ENCODE results near the gene TET2.

Gene TET2

DNA sequence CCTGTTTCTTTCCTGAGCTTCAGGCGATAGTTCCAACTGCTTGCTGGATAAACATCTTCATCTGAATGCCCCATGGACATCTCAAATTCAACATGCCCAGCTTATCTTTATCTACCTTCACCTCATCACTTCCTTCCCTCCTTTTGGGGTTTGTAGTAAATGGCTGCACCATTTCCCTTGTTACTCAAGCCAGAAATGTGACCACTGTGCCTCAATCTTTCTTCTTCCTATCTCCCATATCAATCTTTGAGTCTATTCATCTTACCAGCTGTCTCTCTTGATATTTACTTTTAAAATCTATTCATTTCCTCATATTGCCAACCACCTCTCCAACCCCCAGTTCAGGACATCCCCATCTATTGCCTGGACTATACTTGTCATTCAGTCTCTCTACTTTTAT lies 171.8 kb downstream of the TET2 start:
- no peak overlapping the region for H3K4me3 ChIP-seq (ENCODE audit: low read depth, low read length)
- no peak for DNase-seq (ENCODE audit: low read depth)
- TF ChIP-seq CTCF (conservative IDR thresholded peaks at IDR 0.05; ENCODE audit: low read depth, low read length), result no peak

DNA sequence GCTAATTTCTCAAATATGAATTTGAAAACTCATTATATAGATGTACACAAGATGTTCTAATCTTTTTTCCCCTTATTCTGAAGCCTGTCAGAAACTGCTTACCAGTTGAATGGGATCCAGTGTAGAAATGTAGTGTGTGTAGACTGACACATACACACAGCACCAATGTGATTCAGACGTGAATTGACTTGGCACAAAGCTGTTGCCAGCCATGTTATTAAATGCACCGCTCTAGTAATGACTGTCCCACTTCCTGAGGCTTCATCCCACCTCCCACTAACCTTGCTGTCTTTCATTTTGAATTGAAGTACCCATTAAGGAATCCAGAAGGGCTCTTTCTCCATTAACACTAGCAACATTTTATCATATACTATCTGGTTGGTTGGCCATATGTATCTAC lies 180.5 kb downstream of the TET2 start:
- no peak for TF ChIP-seq CTCF (conservative IDR thresholded peaks at IDR 0.05; ENCODE audit: low read depth, low read length)
- H3K4me3 ChIP-seq (ENCODE audit: low read depth, low read length), result no peak overlapping the region
- no peak for DNase-seq (ENCODE audit: low read depth)

DNA sequence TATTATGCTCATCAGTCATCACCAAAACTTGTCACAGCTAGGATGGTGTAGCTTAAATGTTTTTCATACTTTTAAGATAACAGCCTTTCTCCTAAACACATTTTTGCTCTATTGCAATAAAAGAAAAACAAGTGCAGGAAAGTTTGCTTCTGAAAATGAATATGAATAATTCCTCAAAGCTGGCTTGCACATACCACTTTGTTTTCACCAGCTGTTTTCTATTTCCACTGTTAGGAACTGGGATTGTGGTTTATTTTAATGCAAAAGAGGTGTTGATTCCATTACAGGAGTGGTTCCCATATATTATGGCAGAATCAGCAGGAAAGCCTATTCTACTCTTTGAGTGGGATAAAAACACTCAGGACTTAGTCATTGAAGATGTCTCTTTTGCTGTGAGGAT lies 181.3 kb downstream of the TET2 start:
- no peak for DNase-seq (ENCODE audit: low read depth)
- H3K4me3 ChIP-seq (ENCODE audit: low read depth, low read length), result no peak overlapping the region
- TF ChIP-seq CTCF (conservative IDR thresholded peaks at IDR 0.05; ENCODE audit: low read depth, low read length), result no peak

DNA sequence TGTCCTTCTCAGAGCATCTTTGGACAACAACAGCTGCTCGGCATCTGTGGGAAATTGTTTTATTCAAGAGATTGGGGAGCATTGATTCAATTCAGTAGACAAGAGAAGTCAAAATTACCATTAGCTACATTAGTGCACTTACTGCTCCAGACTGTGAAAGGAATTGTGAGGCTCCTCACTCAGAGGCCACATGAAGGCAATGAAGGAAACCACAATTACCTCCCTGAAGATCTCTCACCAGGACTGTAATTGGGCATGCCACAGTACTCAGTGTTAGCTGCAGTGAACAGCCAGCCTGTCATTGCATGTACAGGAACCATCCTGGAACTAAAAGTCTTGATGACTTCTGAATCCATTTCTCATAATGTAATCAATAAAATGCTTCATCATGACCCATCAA lies 182.4 kb downstream of the TET2 start:
- no peak overlapping the region for H3K4me3 ChIP-seq (ENCODE audit: low read depth, low read length)
- no peak for TF ChIP-seq CTCF (conservative IDR thresholded peaks at IDR 0.05; ENCODE audit: low read depth, low read length)
- no peak for DNase-seq (ENCODE audit: low read depth)

Measured in choroid plexus epithelial cell (primary cell).